OCI-LY7 (cell line): ENCODE measurements around the gene ANK3. TPM values are rescaled to one million over a fixed set of nuclear protein-coding genes. Genes with fewer than 3 reads are reported as not detected.

ENCODE experiments used
- BruUV-seq: library from RNA; stranded (reverse); fragments of 400-500 nt; replicated peaks from 2 replicates; lab custom pipeline; 2021; lab: Mats Ljungman, UMichigan
- CTCF ChIA-PET: fragments of 300-600 bp; sonication (Branson Sonifier 250); formaldehyde crosslinking; loops from one replicate; lab custom pipeline; 2022; ENCODE audit warnings: antibody characterized with exemption; ENCODE audit not compliant: unreplicated experiment; lab: Charles Lee
- POLR2A ChIA-PET: fragments of 300-600 bp; sonication (Branson Sonifier 250); formaldehyde crosslinking; loops from one replicate; lab custom pipeline; 2022; ENCODE audit warnings: antibody characterized with exemption; lab: Charles Lee
- DNase-seq: peaks from one replicate; pipeline ENCODE4 v3.0.0-alpha.2; 2015; ENCODE audit warnings: low spot score
- H2AFZ ChIP-seq: fragments of 200-600 bp; sonication (generic), shearing (Covaris generic); 2 replicates; pipeline ENCODE4 v1.6.1; 2014; ENCODE audit warnings: mild to moderate bottlenecking, antibody characterized with exemption, low read length, moderate library complexity
- H3K27ac ChIP-seq: fragments of 200-600 bp; sonication (generic); 2 replicates; pipeline ENCODE4 v1.5.1; 2014; ENCODE audit warnings: mixed run types, low read depth, mild to moderate bottlenecking, moderate library complexity, low read length, inconsistent platforms; ENCODE audit not compliant: poor library complexity, severe bottlenecking
- H3K36me3 ChIP-seq: fragments of 200-600 bp; sonication (generic); 2 replicates; pipeline ENCODE4 v1.6.1; 2014; ENCODE audit warnings: mild to moderate bottlenecking, antibody characterized with exemption, low read length, moderate library complexity, mixed read lengths; ENCODE audit not compliant: insufficient read depth
- H3K4me1 ChIP-seq: fragments of 200-600 bp; sonication (generic); 2 replicates; pipeline ENCODE4 v1.5.1; 2014; ENCODE audit warnings: mild to moderate bottlenecking, low read length; ENCODE audit not compliant: insufficient read depth, poor library complexity, severe bottlenecking
- H3K4me2 ChIP-seq: fragments of 200-600 bp; sonication (generic); 2 replicates; pipeline ENCODE4 v1.6.1; 2014; ENCODE audit warnings: mild to moderate bottlenecking, low read length
- H3K4me3 ChIP-seq: fragments of 200-600 bp; sonication (generic); 2 replicates; pipeline ENCODE4 v1.5.1; 2014; ENCODE audit warnings: mild to moderate bottlenecking, low read depth, low read length; ENCODE audit not compliant: poor library complexity, severe bottlenecking
- H3K79me2 ChIP-seq: fragments of 200-600 bp; sonication (generic); 2 replicates; pipeline ENCODE4 v1.6.1; 2016; ENCODE audit warnings: low read depth, mild to moderate bottlenecking, low read length, moderate library complexity, mixed read lengths; ENCODE audit not compliant: insufficient read depth
- H3K9me2 ChIP-seq: fragments of 200-600 bp; sonication (generic); 2 replicates; pipeline ENCODE4 v1.6.1; 2016; ENCODE audit warnings: mild to moderate bottlenecking, low read length, mixed read lengths; ENCODE audit not compliant: insufficient read depth
- H3K9me3 ChIP-seq: fragments of 200-600 bp; sonication (generic); 2 replicates; pipeline ENCODE4 v1.6.1; 2014; ENCODE audit warnings: mild to moderate bottlenecking, mixed run types, low read length, mixed read lengths
- H4K20me1 ChIP-seq: fragments of 200-600 bp; sonication (generic); 2 replicates; pipeline ENCODE4 v1.6.1; 2014; ENCODE audit warnings: mild to moderate bottlenecking, antibody characterized with exemption, low read length, moderate library complexity, mixed read lengths; ENCODE audit not compliant: insufficient read depth
- EZH2phosphoT487 ChIP-seq: fragments of 200-600 bp; sonication (generic); IDR thresholded peaks from 2 replicates; pipeline ENCODE4 v1.6.1; 2018; ENCODE audit warnings: low read depth, borderline replicate concordance, mild to moderate bottlenecking, mixed run types, antibody characterized with exemption, low read length, moderate library complexity, mixed read lengths
- intact Hi-C: fragments of 100-400 bp; cut with micrococcal nuclease; formaldehyde crosslinking; loops from one replicate; pipeline ENCODE4 v1.10.0; 2022; ENCODE audit not compliant: unreplicated experiment
- total RNA-seq, 2 experiments: library from RNA; depleted of rRNA in 1 of 2; stranded (reverse); fragments of >200 nt in 1 of 2; shearing (Covaris generic) in 1 of 2; gene quantifications; 2 replicates each; pipeline ENCODE4 v1.2.3, GENCODE V29; 2014 to 2022
- TF ChIP-seq, protein P1 (sequence below): fragments of 200-600 bp; sonication (generic); conservative IDR thresholded peaks from 2 replicates; pipeline ENCODE4 v1.5.1; 2014; ENCODE audit warnings: mild to moderate bottlenecking, antibody characterized with exemption, low read length, moderate library complexity, mixed read lengths

ANK3 gene
- total RNA-seq, 2 experiments from 2014 or later = 0.13 to 0.49 TPM

DNA sequence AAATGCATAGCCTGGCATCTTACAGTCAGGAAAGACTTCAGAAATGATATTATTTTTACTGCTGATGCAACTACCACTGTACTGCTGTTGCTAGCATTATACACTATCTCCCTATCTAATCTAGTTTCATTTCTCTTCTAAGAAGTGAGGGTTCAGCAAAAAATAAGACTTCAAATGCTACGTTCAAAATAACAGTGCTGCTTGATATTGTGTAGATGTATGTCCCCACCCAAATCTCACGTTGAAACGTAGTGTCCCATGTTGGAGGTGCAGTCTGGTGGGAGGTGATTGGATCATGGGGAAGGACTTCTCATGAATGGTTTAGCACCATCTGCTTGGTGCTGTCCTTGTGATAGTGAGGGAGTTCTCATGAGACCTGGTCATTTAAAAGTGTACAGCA, 129.4 kb downstream of the ANK3 start:
- Histone ChIP-seq H3K9me2 (no peaks in the 10 kb centered on the region), H3K79me2 (no peaks in the 10 kb centered on the region), H4K20me1 (no peaks in the 10 kb centered on the region), H3K4me1 (no peaks in the 10 kb centered on the region), H2AFZ (no peak overlapping the region), H3K9me3 (no peaks in the 10 kb centered on the region), H3K4me3 (no peak overlapping the region), H3K27ac (no peak overlapping the region), H3K4me2 (no peak overlapping the region), H3K36me3 (no peaks in the 10 kb centered on the region)
- TF ChIP-seq EZH2phosphoT487 = no peak
- TF ChIP-seq, protein P1, sequence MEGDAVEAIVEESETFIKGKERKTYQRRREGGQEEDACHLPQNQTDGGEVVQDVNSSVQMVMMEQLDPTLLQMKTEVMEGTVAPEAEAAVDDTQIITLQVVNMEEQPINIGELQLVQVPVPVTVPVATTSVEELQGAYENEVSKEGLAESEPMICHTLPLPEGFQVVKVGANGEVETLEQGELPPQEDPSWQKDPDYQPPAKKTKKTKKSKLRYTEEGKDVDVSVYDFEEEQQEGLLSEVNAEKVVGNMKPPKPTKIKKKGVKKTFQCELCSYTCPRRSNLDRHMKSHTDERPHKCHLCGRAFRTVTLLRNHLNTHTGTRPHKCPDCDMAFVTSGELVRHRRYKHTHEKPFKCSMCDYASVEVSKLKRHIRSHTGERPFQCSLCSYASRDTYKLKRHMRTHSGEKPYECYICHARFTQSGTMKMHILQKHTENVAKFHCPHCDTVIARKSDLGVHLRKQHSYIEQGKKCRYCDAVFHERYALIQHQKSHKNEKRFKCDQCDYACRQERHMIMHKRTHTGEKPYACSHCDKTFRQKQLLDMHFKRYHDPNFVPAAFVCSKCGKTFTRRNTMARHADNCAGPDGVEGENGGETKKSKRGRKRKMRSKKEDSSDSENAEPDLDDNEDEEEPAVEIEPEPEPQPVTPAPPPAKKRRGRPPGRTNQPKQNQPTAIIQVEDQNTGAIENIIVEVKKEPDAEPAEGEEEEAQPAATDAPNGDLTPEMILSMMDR = no peak
- DNase-seq = no peak
- POLR2A ChIA-PET = interaction anchor here (0.6 to 1.9 kb wide), 5 partner anchors 8 to 47 kb away, joined by 3 to 6 read pairs (median 4); no protein-coding TSS in a partner anchor
- intact Hi-C loops = no loop called here
- CTCF ChIA-PET = no interaction called here
- no TSS peak for BruUV-seq

DNA sequence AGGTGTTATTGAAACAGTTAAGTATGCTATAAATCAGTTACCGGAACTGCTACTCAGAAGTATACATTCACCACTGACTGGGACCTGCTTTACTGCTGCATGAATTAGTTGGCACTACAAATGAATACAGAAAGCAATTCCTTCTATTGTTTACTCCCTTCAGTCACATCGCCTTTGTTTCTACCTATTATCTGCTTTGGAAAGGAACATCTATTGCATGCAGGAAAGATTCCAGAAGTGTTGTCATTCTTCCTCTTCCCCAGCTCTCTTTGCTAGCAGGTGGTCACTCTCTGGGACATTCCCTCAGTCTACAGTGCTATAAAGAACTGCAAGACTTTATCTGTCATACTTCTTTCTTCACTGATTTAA, 131.3 kb downstream of the ANK3 start:
- no peak overlapping the region for H3K27ac ChIP-seq
- CTCF ChIA-PET = interaction anchor here (1.3 kb wide), 1 partner anchor 21 kb away, joined by 4 read pairs; no protein-coding TSS in a partner anchor
- no peak overlapping the region for H3K4me2 ChIP-seq
- TF ChIP-seq, protein P1 = no peak
- TF ChIP-seq EZH2phosphoT487 = no peak
- no peaks in the 10 kb centered on the region for H3K9me2 ChIP-seq
- no peaks in the 10 kb centered on the region for H3K79me2 ChIP-seq
- intact Hi-C loops = no loop called here
- POLR2A ChIA-PET = interaction anchor here (1.1 to 1.7 kb wide), 2 partner anchors 9 to 10 kb away, joined by 4 to 6 read pairs; no protein-coding TSS in a partner anchor
- no peak overlapping the region for H3K4me3 ChIP-seq
- no TSS peak for BruUV-seq
- H3K9me3 ChIP-seq = no peaks in the 10 kb centered on the region
- H3K4me1 ChIP-seq = no peaks in the 10 kb centered on the region
- no peak overlapping the region for H2AFZ ChIP-seq
- H3K36me3 ChIP-seq = no peaks in the 10 kb centered on the region
- H4K20me1 ChIP-seq = no peaks in the 10 kb centered on the region
- DNase-seq = no peak

DNA sequence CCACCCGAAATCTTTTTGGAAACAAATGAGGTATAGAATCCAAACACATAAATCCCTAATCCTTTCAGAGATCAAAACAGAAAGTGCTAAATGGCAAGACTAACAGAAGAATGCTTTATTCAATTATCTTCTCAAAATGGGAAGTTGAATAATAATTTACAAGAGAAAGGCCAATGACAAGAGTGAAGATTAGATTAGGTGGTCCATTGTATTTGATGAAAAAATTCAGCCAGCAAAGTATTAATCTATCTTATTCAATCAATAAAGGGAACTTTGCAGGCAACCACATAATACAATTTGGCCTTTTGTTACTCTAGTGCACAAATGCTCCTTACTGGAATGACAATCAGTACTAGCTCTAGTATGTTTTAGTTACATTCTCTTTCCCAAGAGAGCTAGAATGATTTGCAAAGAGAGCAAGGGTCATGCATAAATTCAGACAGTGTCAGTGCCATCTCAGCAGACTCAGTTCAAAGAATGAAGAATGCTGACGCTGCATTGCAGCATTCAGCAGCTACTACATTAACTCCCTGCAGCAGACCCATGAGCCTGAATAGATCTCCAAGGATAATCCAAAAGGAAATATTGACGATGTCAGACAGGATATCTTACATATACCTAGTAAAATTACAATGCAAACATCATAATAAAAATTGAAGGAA, 131.8 kb downstream of the ANK3 start:
- Histone ChIP-seq H3K79me2 (no peaks in the 10 kb centered on the region), H3K36me3 (no peaks in the 10 kb centered on the region), H2AFZ (no peak overlapping the region), H3K9me3 (no peaks in the 10 kb centered on the region), H3K27ac (no peak overlapping the region), H3K4me2 (no peak overlapping the region), H3K4me1 (no peaks in the 10 kb centered on the region), H4K20me1 (no peaks in the 10 kb centered on the region), H3K9me2 (no peaks in the 10 kb centered on the region), H3K4me3 (no peak overlapping the region)
- DNase-seq = no peak
- TF ChIP-seq, protein P1 = no peak
- TF ChIP-seq EZH2phosphoT487 = no peak
- ChIA-PET POLR2A (no interaction called here), CTCF (no interaction called here)
- intact Hi-C loops = no loop called here
- no TSS peak for BruUV-seq
